HG03469 (cell line): Measurements from ENCODE around the gene PUS3.
A peak's percentile ranks its signal among the peaks of the same experiment; 100 is the strongest.

Experiments used
- ATAC-seq: cut with Tn5 transposase; IDR thresholded peaks from one replicate; pipeline ENCODE4 v1.9.1; 2021; ENCODE audit warnings: mild to moderate bottlenecking, moderate library complexity, moderate number of reproducible peaks; ENCODE audit not compliant: unreplicated experiment

The PUS3 gene, protein sequence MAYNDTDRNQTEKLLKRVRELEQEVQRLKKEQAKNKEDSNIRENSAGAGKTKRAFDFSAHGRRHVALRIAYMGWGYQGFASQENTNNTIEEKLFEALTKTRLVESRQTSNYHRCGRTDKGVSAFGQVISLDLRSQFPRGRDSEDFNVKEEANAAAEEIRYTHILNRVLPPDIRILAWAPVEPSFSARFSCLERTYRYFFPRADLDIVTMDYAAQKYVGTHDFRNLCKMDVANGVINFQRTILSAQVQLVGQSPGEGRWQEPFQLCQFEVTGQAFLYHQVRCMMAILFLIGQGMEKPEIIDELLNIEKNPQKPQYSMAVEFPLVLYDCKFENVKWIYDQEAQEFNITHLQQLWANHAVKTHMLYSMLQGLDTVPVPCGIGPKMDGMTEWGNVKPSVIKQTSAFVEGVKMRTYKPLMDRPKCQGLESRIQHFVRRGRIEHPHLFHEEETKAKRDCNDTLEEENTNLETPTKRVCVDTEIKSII

DNA sequence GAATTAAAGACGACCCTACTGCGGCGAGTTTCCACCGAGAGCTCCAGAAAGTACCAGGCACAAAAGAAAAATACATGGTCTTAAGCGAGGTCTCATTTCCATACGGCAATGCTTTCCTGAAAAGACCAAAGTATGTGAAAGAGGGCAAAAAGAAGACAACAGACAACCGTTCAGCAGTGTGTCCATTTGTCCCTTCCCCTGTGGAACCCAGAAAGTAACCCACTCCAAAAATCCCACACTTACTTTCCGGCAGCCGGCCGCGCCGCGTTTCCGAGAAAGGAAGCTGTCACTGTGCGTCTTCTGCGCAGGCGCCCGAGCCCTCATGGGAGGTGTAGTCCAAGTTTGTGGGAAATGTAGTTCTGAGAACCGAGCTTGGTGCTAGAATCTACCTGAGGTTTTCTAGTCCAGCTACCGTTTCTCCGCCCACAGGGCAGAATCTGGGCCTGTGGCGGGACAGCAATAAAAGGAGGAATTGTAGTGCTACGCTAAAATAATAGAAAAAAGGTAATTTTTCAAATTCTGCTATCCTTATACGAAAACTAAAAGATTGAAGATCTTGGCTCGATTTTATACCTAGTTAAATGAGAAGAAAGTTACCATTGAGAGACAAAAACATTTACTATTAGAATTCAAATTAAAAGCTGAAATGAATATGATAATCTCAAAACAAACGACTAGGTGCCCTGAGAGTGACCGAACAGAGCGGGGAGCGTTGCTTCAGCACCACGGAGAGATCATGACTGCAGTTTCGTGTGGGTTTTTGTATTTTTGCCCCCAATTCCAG, at the start of gene PUS3:
TSS of gene PUS3 (minus strand) at position 280 of the 784 bp plus-strand sequence. CDS start 6,922 bp downstream, outside the sequence.
- ATAC-seq: peak; percentile 95

- no peak for ATAC-seq
Observed at GRCh38 chr11:125952559-125952958, 49.6 kb upstream of the PUS3 start.

DNA sequence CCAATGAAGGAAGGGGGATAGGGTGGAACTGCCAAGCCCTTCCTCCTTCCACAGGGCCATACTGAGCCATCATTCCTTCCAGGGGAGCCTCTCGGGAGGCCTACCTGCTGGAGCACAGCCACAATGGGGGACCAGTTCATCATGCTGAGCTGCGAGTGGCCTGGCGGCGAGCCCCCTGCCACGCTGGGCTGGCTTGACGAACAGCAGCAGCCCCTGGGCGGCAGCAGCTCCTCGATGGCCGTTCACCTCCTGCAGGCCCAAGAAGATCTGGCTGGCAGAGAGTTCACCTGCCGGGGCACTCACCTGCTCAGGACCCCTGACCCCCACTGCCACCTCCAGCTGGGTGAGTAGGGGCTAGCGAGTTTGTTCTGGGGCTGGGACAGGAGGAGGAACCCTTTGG, 48.7 kb upstream of the PUS3 start:
- ATAC-seq: no peak

- ATAC-seq: no peak
Observed at GRCh38 chr11:125950696-125951651, 48.0 kb upstream of the PUS3 start.

- ATAC-seq: no peak
Observed at GRCh38 chr11:125950178-125950490, 47.1 kb upstream of the PUS3 start.

GRCh38 chr11:125949271-125950177, 46.5 kb upstream of the PUS3 start:
- ATAC-seq: no peak

GRCh38 chr11:125948278-125949051, 45.5 kb upstream of the PUS3 start:
- ATAC-seq: no peak

DNA sequence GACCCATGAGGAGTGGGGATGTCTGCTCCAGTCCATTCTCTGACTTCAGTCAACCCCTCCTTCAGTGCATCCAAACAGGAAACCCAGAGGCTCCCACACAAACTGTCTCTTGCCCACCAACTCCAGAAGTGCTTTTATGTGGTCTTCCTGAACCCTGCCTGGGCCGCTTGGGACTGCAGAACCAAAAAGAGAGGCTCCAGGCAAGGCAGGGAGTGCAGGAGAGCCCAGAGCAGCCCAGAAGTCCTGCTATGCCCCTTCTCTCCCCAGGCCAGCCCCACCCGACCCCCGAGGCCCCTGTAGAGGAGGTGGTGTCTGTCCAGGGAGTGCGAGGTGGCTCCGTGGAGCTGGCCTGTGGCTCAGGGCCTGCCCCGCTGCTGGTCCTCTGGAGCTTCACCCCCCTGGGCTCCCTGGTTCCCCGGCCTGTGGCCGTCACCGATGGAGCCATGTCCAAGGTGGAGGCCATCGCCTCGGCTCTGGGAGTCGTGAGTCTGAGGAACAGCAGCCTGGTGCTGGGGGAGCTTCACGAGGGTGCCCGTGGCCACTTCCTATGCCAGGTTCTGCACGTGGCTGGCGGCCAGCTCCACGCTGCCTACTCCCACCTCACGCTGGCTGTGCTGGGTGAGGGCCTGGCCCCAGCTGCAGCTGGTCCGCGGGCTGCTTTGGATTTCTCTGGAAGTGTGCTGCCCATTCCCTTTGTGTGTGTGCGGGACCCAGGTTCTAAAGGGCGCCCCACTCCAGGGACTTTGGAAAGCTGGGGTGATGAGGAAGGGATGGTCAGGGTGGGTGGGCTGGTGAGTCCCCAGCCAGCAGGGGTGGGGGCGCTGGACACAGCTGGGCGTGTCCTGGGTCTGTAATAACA, 44.6 kb upstream of the PUS3 start:
- no peak for ATAC-seq

DNA sequence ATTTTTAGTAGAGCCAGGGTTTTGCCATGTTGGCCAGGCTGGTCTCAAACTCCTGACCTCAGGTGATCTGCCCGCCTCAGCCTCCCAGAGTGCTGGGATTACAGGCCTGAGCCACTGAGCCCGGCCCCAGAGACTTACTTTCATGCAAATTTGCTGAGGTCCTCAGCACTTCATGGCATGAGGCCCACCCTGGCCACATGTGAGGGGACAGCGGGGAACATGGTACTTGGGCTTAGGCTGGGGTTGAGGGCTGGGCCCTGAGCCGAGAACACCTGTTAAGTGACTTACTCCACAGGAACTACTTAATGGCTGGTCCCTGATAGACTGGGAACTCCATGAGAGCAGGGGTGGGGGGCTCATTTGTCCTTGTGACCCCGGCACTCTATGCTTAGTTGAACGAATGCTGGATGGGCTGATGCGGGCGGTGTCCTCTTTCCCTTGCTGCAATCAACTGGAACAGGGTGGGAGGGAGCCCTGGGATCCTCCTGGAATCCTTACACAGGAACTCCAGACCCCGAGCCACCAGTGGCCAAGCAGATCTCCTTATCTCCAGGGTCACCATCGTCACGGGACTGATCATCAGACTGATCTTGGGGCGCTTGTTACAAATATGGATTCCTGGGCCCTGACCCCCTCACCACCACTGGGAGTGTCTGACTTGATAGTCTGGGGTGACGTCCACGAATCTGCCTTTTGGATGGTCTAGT, 43.9 kb upstream of the PUS3 start:
- ATAC-seq: no peak

- no peak for ATAC-seq
Observed at GRCh38 chr11:125945797-125946520, 43.0 kb upstream of the PUS3 start, which contains the start of gene VSIG10L2. Gene VSIG10L2 (plus strand): TSS chr11:125946044. CDS start chr11:125946056, 12 bp downstream.

DNA sequence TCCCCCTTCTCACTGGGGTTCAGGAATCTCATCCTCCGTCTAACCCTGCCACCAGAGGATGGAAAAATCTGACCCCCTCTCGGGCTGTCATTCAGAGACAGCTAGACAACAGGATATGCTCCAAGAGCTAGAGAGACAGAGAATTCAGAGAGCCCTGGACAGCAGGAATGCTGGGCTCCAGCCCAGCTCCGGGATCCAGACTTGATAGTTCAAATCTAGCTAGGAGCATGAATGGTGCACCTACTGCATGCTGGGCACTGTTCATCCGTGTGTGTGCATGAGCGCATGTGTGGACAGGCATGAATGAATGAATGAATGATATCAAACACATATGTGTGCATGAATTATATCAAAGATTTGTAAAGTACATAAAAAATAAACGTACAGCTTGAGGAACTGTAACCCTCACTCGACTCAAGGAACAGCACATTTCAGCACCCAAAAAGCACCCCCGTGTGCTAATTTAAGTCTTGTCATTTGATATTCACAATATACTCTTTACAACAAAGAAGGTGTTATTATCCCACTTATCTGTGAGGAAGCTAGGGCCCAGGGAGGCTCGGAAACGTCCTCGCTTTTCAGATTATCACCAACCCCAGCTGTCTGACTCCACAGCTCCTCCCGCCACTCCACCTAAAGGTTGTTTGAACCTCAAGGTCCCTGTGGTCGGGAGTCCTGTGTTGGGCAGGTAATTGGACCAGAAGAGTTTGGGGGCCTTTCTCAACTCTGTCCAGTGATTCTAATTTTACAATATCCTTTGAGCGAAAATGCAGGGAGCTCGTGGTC, 42.2 kb upstream of the PUS3 start:
- ATAC-seq: no peak

DNA sequence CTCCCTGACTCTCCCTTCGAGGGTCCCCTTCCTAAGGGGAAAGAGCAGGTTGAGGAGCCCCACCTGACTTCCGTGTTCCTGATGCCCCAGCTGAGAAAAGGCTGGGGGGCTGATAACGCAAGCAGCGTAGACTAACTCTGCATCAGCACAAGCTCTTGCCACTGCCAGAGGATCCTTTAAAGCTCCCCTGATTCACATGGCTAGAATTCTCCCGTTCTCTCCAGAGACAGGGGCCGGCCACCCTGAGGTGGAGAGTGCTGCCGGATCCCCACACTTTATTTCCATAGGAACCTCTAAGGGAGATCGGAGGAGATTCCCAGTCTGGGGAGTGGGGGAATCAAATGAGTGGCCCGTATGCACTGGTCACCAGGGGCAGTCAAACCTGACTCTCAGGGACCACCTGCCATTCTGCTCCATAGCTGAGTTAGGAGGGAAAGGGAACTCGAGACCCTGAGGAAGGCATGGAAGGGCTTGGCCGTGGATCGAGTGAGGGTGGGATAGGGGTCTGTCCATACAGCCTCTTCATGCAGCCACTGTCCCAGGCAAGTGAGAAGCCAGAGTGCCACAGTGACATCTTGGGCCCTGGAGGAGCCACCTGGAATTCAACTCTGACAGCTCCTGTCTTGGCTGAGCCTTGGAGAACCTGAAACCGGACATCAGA, 41.5 kb upstream of the PUS3 start:
- no peak for ATAC-seq

- no peak for ATAC-seq
Observed at GRCh38 chr11:125943661-125944349, 40.8 kb upstream of the PUS3 start.

DNA sequence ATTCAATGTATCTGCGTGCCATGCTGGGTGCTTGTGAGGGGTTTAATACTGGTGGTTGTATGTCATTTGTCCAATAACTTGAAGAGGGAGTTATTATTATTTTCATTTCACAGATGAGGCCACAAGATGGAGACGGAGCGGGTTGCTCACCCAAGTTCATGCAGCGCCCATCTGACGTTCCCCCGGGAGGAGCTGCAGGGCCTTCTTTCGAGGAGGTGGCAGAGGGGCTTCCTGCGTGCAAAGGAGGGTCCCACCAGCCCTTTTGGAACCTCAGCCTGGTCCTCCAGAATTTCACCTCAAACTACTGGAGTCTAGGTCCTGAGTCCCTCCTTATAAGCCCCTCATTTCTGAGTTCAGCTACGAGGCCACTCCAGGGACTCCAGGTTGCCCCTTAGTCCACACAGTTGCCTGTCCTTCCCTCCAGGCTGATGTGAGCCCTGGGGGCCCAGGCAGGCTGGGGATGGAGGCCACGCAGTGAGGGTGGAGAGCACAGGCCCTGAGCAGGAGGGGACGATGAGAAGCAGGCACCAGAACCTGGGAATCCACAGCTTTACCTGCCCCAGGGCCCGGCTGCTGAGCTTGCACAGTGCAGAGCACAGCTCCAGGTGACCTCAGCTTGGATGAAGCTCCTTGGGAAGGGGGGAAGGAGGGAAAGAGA, 39.9 kb upstream of the PUS3 start:
- no peak for ATAC-seq
